H1 (cell line): Measurements from ENCODE around the gene PKNOX1. TPM values are rescaled to one million over a fixed set of nuclear protein-coding genes. Genes with fewer than 3 reads are reported as not detected.

Experiments used
- CTCF ChIA-PET: fragments of 300-600 bp; sonication (Branson Sonifier 250); formaldehyde crosslinking; loops from one replicate; lab custom pipeline; 2021; ENCODE audit not compliant: partially characterized antibody; lab: Charles Lee
- POLR2A ChIA-PET: fragments of 300-600 bp; sonication (Branson Sonifier 250); formaldehyde crosslinking; loops from one replicate; lab custom pipeline; 2021; ENCODE audit warnings: inconsistent platforms; ENCODE audit not compliant: partially characterized antibody; lab: Charles Lee
- DNase-seq, 2 experiments: peaks; one replicate each; pipeline versions ENCODE4 v3.0.0 to v3.0.0-alpha.2; 2010 to 2022; ENCODE audit warnings: low spot score in 2 of 2, low read depth in 1 of 2, mixed read lengths in 1 of 2
- FAIRE-seq: peaks from 2 replicates; lab custom pipeline; 2011; peaks lifted over from hg19 to GRCh38; lab: Jason Lieb, UNC
- H2AFZ ChIP-seq: 2 replicates; pipeline ENCODE4 v1.8.1; 2012; ENCODE audit warnings: low read length, inconsistent platforms
- H2AK5ac ChIP-seq: 2 replicates; pipeline ENCODE4 v1.6.1; 2013; ENCODE audit warnings: low read depth, low read length
- H2BK120ac ChIP-seq: replicated peaks from 2 replicates; pipeline ENCODE3; 2013; ENCODE audit warnings: low read depth, low read length, inconsistent platforms
- H2BK12ac ChIP-seq: 2 replicates; pipeline ENCODE4 v1.6.1; 2013; ENCODE audit warnings: low read depth, low read length
- H2BK15ac ChIP-seq: 2 replicates; pipeline ENCODE4 v1.6.1; 2013; ENCODE audit warnings: low read length
- H2BK20ac ChIP-seq: 2 replicates; pipeline ENCODE4 v1.6.1; 2013; ENCODE audit warnings: low read length
- H2BK5ac ChIP-seq: 2 replicates; pipeline ENCODE4 v1.6.1; 2013; ENCODE audit warnings: low read depth, low read length
- H3K14ac ChIP-seq: 2 replicates; pipeline ENCODE4 v1.6.1; 2013; ENCODE audit warnings: inconsistent platforms; ENCODE audit not compliant: insufficient read length
- H3K18ac ChIP-seq: 2 replicates; pipeline ENCODE4 v1.6.1; 2013; ENCODE audit warnings: low read length; ENCODE audit errors: extremely low read depth
- H3K23ac ChIP-seq: 2 replicates; pipeline ENCODE4 v1.6.1; 2013; ENCODE audit warnings: inconsistent platforms; ENCODE audit not compliant: insufficient read length
- H3K23me2 ChIP-seq: 2 replicates; pipeline ENCODE4 v1.6.1; 2013; ENCODE audit warnings: low read depth, low read length
- H3K27ac ChIP-seq: 2 replicates; pipeline ENCODE4 v1.6.1; 2011; ENCODE audit warnings: low read depth, low read length, inconsistent platforms
- H3K27me3 ChIP-seq, 4 experiments: replicated peaks in 1 of 4; 1 replicate in 1 of 4; 2 replicates in 3 of 4; pipeline versions ENCODE4 v1.6.1 to v1.8.1; 2011 to 2013; ENCODE audit warnings: low read length in 3 of 4, mild to moderate bottlenecking in 3 of 4, inconsistent platforms in 2 of 4, mixed read lengths in 2 of 4, moderate library complexity in 1 of 4; ENCODE audit not compliant: control insufficient read depth in 3 of 4, insufficient read depth in 3 of 4; ENCODE audit errors: extremely low read depth in 1 of 4
- H3K36me3 ChIP-seq, 4 experiments: 2 replicates each; pipeline versions ENCODE4 v1.6.1 to v1.8.1; 2011 to 2013; ENCODE audit warnings: mild to moderate bottlenecking in 4 of 4, low read length in 3 of 4, moderate library complexity in 2 of 4, control low read depth in 1 of 4, inconsistent platforms in 1 of 4; ENCODE audit not compliant: insufficient read depth in 4 of 4, control insufficient read depth in 2 of 4
- H3K4ac ChIP-seq: replicated peaks from 2 replicates; pipeline ENCODE3; 2013; ENCODE audit warnings: low read length, low read depth, mixed read lengths, inconsistent platforms; ENCODE audit not compliant: insufficient read length
- H3K4me1 ChIP-seq, 4 experiments: replicated peaks in 1 of 4; 1 replicate in 1 of 4; 2 replicates in 3 of 4; pipeline versions ENCODE4 v1.6.1 to v1.8.1; 2011 to 2013; ENCODE audit warnings: low read length in 3 of 4, inconsistent platforms in 2 of 4, mixed read lengths in 1 of 4; ENCODE audit not compliant: insufficient read depth in 4 of 4, control insufficient read depth in 3 of 4
- H3K4me2 ChIP-seq, 2 experiments: 2 replicates each; pipeline versions ENCODE4 v1.6.1 to v1.8.1; 2011 to 2013; ENCODE audit warnings: low read depth in 2 of 2, low read length in 2 of 2, control low read depth in 1 of 2, inconsistent platforms in 1 of 2, mild to moderate bottlenecking in 1 of 2; ENCODE audit not compliant: insufficient read depth in 1 of 2
- H3K4me3 ChIP-seq, 4 experiments: fragments of 200-600, 300-600 bp in 1 of 4; sonication (generic), shearing (Covaris generic), sonication (Bioruptor Twin) in 1 of 4; 2 replicates each; pipeline versions ENCODE4 v1.5.1 to v1.8.1; 2011 to 2016; ENCODE audit warnings: low read length in 4 of 4, low read depth in 3 of 4, control low read depth in 2 of 4, inconsistent platforms in 2 of 4, mild to moderate bottlenecking in 2 of 4, mixed read lengths in 1 of 4, moderate library complexity in 1 of 4; ENCODE audit not compliant: insufficient read depth in 2 of 4; ENCODE audit errors: extremely low read depth in 1 of 4
- H3K56ac ChIP-seq: replicated peaks from 2 replicates; pipeline ENCODE3; 2013; ENCODE audit warnings: low read depth, mild to moderate bottlenecking, mixed read lengths, low read length, inconsistent platforms; ENCODE audit not compliant: insufficient read length
- H3K79me1 ChIP-seq: 2 replicates; pipeline ENCODE4 v1.6.1; 2013; ENCODE audit warnings: low read depth, low read length, control low read depth
- H3K79me2 ChIP-seq, 2 experiments: 2 replicates each; pipeline versions ENCODE4 v1.6.1 to v1.8.1; 2012 to 2013; ENCODE audit warnings: low read length in 2 of 2, mild to moderate bottlenecking in 2 of 2, inconsistent platforms in 1 of 2; ENCODE audit not compliant: insufficient read depth in 2 of 2, control insufficient read depth in 1 of 2
- H3K9ac ChIP-seq, 4 experiments: replicated peaks in 1 of 4; 1 replicate in 1 of 4; 2 replicates in 3 of 4; pipeline versions ENCODE4 v1.6.1 to v1.8.1; 2011 to 2013; ENCODE audit warnings: low read depth in 3 of 4, low read length in 3 of 4, control low read depth in 2 of 4, mild to moderate bottlenecking in 2 of 4, moderate library complexity in 2 of 4, inconsistent platforms in 1 of 4; ENCODE audit errors: extremely low read depth in 1 of 4
- H3K9me3 ChIP-seq, 2 experiments: 2 replicates each; pipeline versions ENCODE4 v1.6.1 to v1.8.1; 2012 to 2013; ENCODE audit warnings: mild to moderate bottlenecking in 2 of 2, moderate library complexity in 2 of 2, control low read depth in 1 of 2, inconsistent platforms in 1 of 2, low read depth in 1 of 2, low read length in 1 of 2, mixed read lengths in 1 of 2; ENCODE audit not compliant: insufficient read depth in 2 of 2
- H4K20me1 ChIP-seq, 2 experiments: replicated peaks in 1 of 2; 2 replicates each; pipeline versions ENCODE3 to v1.8.1; 2011 to 2013; ENCODE audit warnings: inconsistent platforms in 2 of 2, low read length in 2 of 2, mild to moderate bottlenecking in 1 of 2; ENCODE audit not compliant: insufficient read depth in 2 of 2, control insufficient read depth in 1 of 2
- H4K5ac ChIP-seq: 2 replicates; pipeline ENCODE4 v1.6.1; 2013; ENCODE audit warnings: low read length, low read depth, mixed read lengths, inconsistent platforms; ENCODE audit not compliant: insufficient read length
- H4K8ac ChIP-seq: 2 replicates; pipeline ENCODE4 v1.8.0; 2013; ENCODE audit warnings: mild to moderate bottlenecking, moderate library complexity, low read length, inconsistent platforms; ENCODE audit not compliant: insufficient read depth; ENCODE audit errors: extremely low read depth
- H4K91ac ChIP-seq: replicated peaks from 2 replicates; pipeline ENCODE3; 2013; ENCODE audit warnings: low read length, mixed read lengths, inconsistent platforms; ENCODE audit not compliant: insufficient read length
- CTBP2 ChIP-seq: IDR thresholded peaks from 2 replicates; pipeline ENCODE4 v1.7.0; 2011; ENCODE audit warnings: borderline replicate concordance, mild to moderate bottlenecking, moderate library complexity, mixed read lengths, low read length; ENCODE audit not compliant: insufficient read depth, insufficient read length
- EGR1 ChIP-seq: IDR thresholded peaks from 2 replicates; pipeline ENCODE4 v1.6.1; 2011; ENCODE audit warnings: low read depth, low read length, borderline replicate concordance
- JUN ChIP-seq: IDR thresholded peaks from 2 replicates; pipeline ENCODE4 v1.6.1; 2011; ENCODE audit warnings: low read depth, mild to moderate bottlenecking, improper control_type of control experiment, low read length
- NRF1 ChIP-seq: IDR thresholded peaks from 2 replicates; pipeline ENCODE4 v1.6.1; 2011; ENCODE audit warnings: mild to moderate bottlenecking, low read depth, low read length, improper control_type of control experiment
- SP2 ChIP-seq: IDR thresholded peaks from 2 replicates; pipeline ENCODE4 v1.6.1; 2012; ENCODE audit warnings: mild to moderate bottlenecking, low read length, inconsistent platforms
- SP4 ChIP-seq: IDR thresholded peaks from 2 replicates; pipeline ENCODE4 v1.6.1; 2012; ENCODE audit warnings: low read length, inconsistent platforms
- SUZ12 ChIP-seq: fragments of 200-600 bp; sonication (generic); IDR thresholded peaks from 2 replicates; pipeline ENCODE4 v1.6.1; 2012; ENCODE audit warnings: mild to moderate bottlenecking, inconsistent platforms, low read length, moderate library complexity, mixed read lengths
- WGBS, 2 experiments: shearing (Covaris generic) in 1 of 2; methylation state at CpG; one replicate each; pipeline versions ENCODE4 v1.1.6 to v1.1.7; 2013 to 2015; ENCODE audit warnings: low lambda C conversion rate in 2 of 2, mixed read lengths in 2 of 2, inconsistent platforms in 1 of 2, low coverage in 1 of 2, missing lambda C conversion rate in 1 of 2; ENCODE audit not compliant: insufficient replicate concordance in 2 of 2, insufficient coverage in 1 of 2, insufficient read length in 1 of 2; ENCODE audit errors: extremely low coverage in 1 of 2, missing lambda C conversion rate in 1 of 2; 5-methylcytosine and 5-hydroxymethylcytosine counted together
- polyA plus RNA-seq, 7 experiments: library from polyadenylated mRNA; depleted of rRNA in 3 of 7; stranded (reverse) in 5 of 7; unstranded in 2 of 7; fragments of >200 nt in 5 of 7; fragments of 200-250 nt in 2 of 7; gene quantifications; 1 replicate in 5 of 7; 2 replicates in 1 of 7; 4 replicates in 1 of 7; pipeline versions ENCODE4 v1.2.1 to v1.2.3, GENCODE V29; 2011 to 2013; ENCODE audit warnings: missing spikeins in 2 of 7, mixed read lengths in 2 of 7
- total RNA-seq: library from RNA; stranded (reverse); fragmentation: NEBNext Ultra II Directional; extraction: Animal tissue kit (Norgen Biotek cat#: 25700); gene quantifications from 2 replicates; pipeline ENCODE4 v1.2.1, GENCODE V29; 2021
- TF ChIP-seq, protein P1 (sequence below): IDR thresholded peaks from 2 replicates; pipeline ENCODE4 v1.6.1; 2012; ENCODE audit warnings: inconsistent platforms

PKNOX1 gene
- total and polyA plus RNA-seq, 2 of the 8 experiments (the other 6 are each of a cell fraction or from before 2014, with no cell fraction given), result 20.4 to 31.9 TPM

DNA sequence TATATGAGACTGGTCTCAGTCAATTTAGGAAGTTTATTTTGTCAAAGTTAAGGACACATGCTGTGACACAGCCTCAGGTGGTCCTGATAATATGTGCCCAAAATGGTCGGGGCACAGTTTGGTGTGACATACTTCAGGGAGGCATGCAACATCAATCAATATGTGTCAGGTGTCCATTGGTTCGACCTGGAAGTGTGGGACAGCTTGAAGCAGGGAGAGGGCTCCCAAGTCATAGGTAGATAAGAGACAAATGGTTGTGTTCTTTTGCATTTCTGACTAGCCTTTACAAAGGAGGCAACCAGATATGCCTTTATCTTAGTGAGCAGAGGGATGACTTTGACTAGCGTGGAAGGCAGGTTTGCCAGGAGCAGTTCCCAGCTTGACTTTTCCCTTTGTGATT, 44.4 kb upstream of the PKNOX1 start:
- no peaks in the 10 kb centered on the region; a peak in 1 of 4 replicates for H3K79me2 ChIP-seq
- H3K9me3 ChIP-seq, result no peaks in the 10 kb centered on the region
- no peaks in the 10 kb centered on the region for H3K36me3 ChIP-seq
- no peak overlapping the region for H4K8ac ChIP-seq
- H4K20me1 ChIP-seq, result no peaks in the 10 kb centered on the region
- peak overlapping the region; percentile 29 for H2AK5ac ChIP-seq
- H2AFZ ChIP-seq, result no peak overlapping the region
- POLR2A ChIA-PET, result interaction anchor here (1.0 to 2.2 kb wide), 2 partner anchors 9 to 50 kb away, joined by 3 to 12 read pairs; no protein-coding TSS in a partner anchor
- H3K4me2 ChIP-seq, result no peak overlapping the region
- H3K4ac ChIP-seq, result no peak overlapping the region
- H3K27ac ChIP-seq, result no peak overlapping the region
- no peaks in the 10 kb centered on the region for H3K27me3 ChIP-seq
- H3K23me2 ChIP-seq, result no peaks in the 10 kb centered on the region; the same call in 1 of the 2 replicates
- DNase-seq (no peak), FAIRE-seq (no peak)
- H3K23ac ChIP-seq, result no peak overlapping the region
- H3K79me1 ChIP-seq, result no peaks in the 10 kb centered on the region
- no peak overlapping the region for H3K4me3 ChIP-seq
- H3K14ac ChIP-seq, result no peak overlapping the region
- H4K91ac ChIP-seq, result no peak overlapping the region
- H2BK15ac ChIP-seq, result no peak overlapping the region
- H3K9ac ChIP-seq, result no peak overlapping the region
- 94% methylated on average over 3 of the region's 3 CpGs; no CpG with 5 or more reads in 1 of the 2 experiments for WGBS, 2 experiments
- peak overlapping the region; percentile 68; the same call in 1 of the 2 replicates for H2BK20ac ChIP-seq
- peak overlapping the region; percentile 51 for H2BK12ac ChIP-seq
- no peak overlapping the region for H4K5ac ChIP-seq
- H3K18ac ChIP-seq, result peak overlapping the region; percentile 60; the same call in 1 of the 2 replicates
- TF ChIP-seq, protein P1, sequence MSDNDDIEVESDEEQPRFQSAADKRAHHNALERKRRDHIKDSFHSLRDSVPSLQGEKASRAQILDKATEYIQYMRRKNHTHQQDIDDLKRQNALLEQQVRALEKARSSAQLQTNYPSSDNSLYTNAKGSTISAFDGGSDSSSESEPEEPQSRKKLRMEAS, result no peak
- TF ChIP-seq EGR1, result no peak
- no peak for TF ChIP-seq JUN
- no peak for TF ChIP-seq SUZ12
- TF ChIP-seq CTBP2, result no peak
- TF ChIP-seq SP2, result no peak
- no peak for TF ChIP-seq NRF1
- no peak for TF ChIP-seq SP4
- TF ChIP-seq, all 59 proteins: peak for 0
- Histone ChIP-seq H2BK120ac (peak overlapping the region; percentile 41), H3K4me1 (peaks cover 0 to 12% (median 8%) of the 10 kb centered on the region in 4 experiments; a peak in 5 of 7 replicates), H3K56ac (no peak overlapping the region), H2BK5ac (peak overlapping the region; percentile 62)
- CTCF ChIA-PET, result no interaction called here
